Mucosa of rectum (tissue), 2 donors: ENCODE measurements around the gene SPRED1.
"Not testable (repeated sequence)": the region's sequence is repeated elsewhere in the genome, so short reads cannot be mapped to it uniquely, and the experiment has no call there.

Experiments
- H3K27ac ChIP-seq, 2 donors: one replicate each; pipeline ENCODE4 v1.7.0; 2013; ENCODE audit warnings: inconsistent platforms in 2 of 2, low read depth in 2 of 2, low read length in 2 of 2
- H3K27me3 ChIP-seq, 2 donors: one replicate each; pipeline ENCODE4 v1.7.0; 2013; ENCODE audit warnings: low read length in 2 of 2; ENCODE audit not compliant: control insufficient read depth in 2 of 2, insufficient read depth in 2 of 2
- H3K36me3 ChIP-seq, 2 donors: one replicate each; pipeline ENCODE4 v1.7.0; 2013; ENCODE audit warnings: low read length in 2 of 2; ENCODE audit not compliant: control insufficient read depth in 2 of 2, insufficient read depth in 2 of 2
- H3K4me1 ChIP-seq, 2 donors: one replicate each; pipeline ENCODE4 v1.7.0; 2013; ENCODE audit warnings: low read length in 2 of 2, mild to moderate bottlenecking in 1 of 2; ENCODE audit not compliant: control insufficient read depth in 2 of 2, insufficient read depth in 2 of 2
- H3K4me3 ChIP-seq, 2 donors: one replicate each; pipeline ENCODE4 v1.7.0; 2013; ENCODE audit warnings: low read length in 2 of 2
- H3K9ac ChIP-seq, 2 donors: one replicate each; pipeline ENCODE4 v1.7.0; 2013; ENCODE audit warnings: low read length in 2 of 2, low read depth in 1 of 2, mild to moderate bottlenecking in 1 of 2
- H3K9me3 ChIP-seq, 2 donors: one replicate each; pipeline ENCODE4 v1.7.0; 2013; ENCODE audit warnings: low read length in 2 of 2; ENCODE audit not compliant: control insufficient read depth in 2 of 2
- donor health status: healthy.
- donor health status: Normal muscosa, but diverticular disease.

The SPRED1 gene

DNA sequence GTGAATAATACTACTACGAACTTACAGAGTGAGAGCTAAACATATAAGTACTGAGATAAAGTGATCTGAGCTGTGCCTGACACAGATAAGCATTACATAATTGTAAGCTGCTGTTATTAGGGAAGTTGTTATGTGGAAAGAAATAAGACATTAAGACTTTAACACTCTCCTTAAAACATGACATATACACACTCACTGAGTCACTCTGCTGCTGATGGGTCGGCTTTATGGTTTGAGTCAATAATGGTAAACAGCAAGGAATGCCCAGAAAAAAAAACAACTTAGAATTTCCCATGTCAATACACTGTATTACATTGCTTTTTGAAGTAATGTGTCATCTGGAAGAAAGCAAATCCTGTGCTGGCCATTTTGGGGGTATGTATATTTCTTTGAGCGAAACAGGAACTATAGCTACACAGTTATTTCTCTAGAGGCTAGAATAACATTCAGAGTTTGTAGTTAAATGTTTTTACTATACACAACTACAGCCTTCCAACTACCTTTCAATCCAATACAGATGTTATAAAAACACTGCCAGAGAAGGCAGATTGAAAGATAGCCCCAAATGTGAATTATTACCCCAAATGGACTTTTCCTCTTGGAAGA is 22.8 kb upstream of the SPRED1 start:
- H3K36me3 ChIP-seq: no peaks in the 10 kb centered on the region
- H3K27me3 ChIP-seq: no peaks in the 10 kb centered on the region
- peaks cover 5 to 15% of the 10 kb centered on the region in 2 donors for H3K4me1 ChIP-seq
- no peak overlapping the region for H3K4me3 ChIP-seq
- no peaks in the 10 kb centered on the region for H3K9me3 ChIP-seq
- no peak overlapping the region for H3K27ac ChIP-seq
- H3K9ac ChIP-seq: no peak overlapping the region

DNA sequence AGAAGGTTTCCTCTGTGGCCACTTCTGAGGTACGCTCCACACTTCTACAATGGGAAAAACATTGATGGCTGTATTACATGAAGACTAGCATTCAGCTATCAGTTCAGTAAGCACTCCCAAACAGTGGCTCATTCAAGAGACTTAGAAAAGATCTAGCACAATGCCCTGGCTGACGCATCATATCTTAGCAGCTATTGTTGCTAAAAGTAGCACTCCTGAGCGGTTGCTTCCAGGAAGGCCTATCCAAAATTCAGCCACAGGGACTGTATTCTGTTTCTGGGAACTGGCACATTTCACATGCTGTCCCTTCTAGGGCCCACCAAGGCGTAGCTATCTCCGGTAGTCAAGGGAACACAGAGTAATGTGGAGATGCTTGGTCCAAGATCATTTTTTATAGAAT is 21.2 kb upstream of the SPRED1 start:
- no peak overlapping the region for H3K27ac ChIP-seq

DNA sequence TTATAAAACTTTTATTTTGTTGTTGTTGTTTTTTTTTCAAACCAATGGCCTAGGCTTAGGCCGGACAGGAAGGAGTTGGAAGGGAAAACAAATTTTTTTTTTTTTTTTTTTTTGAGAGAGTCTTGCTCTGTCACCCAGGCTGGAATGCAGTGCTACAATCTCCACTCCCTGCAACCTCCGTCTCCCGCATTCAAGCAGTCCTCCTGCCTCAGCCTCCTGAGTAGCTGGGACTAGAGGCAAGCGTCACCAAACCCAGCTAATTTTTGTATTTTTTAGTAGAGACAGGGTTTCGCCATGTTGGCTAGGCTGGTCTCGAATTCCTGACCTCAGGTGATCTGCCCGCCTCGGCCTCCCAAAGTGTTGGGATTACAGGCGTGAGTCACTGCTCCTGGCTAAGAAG is 15.6 kb upstream of the SPRED1 start:
- H3K9me3 ChIP-seq, H3K4me1 ChIP-seq, H3K9ac ChIP-seq, H3K27ac ChIP-seq, H3K27me3 ChIP-seq, H3K36me3 ChIP-seq, H3K4me3 ChIP-seq: not testable (repeated sequence)

More for the DNA sequence above, 21.2 kb upstream of the SPRED1 start:
- no peaks in the 10 kb centered on the region for H3K36me3 ChIP-seq
- no peaks in the 10 kb centered on the region for H3K9me3 ChIP-seq
- no peak overlapping the region for H3K4me3 ChIP-seq
- no peaks in the 10 kb centered on the region for H3K27me3 ChIP-seq
- H3K9ac ChIP-seq: no peak overlapping the region
- H3K4me1 ChIP-seq: peaks cover 5 to 13% of the 10 kb centered on the region in 2 donors

DNA sequence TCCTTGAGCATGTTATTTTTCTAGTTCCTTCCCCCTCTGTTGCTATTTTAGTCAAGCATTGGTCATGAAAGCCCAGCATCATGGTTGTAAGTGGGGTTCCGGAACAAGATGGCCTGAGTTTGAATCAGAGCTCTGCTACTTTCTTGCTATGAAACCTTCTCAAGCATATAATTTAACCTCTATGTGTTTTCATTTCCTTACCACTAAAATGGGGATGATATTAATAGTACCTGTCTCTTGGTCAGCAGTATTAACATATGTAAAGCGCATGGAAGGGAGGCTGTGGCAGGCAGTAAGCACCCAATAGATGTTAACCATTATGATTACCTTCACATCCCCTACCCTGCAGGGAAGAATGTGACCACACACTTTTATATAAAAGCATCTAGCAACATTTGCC is 14.3 kb upstream of the SPRED1 start:
- Histone ChIP-seq H3K27me3 (no peaks in the 10 kb centered on the region), H3K9me3 (no peaks in the 10 kb centered on the region), H3K9ac (no peak overlapping the region), H3K4me1 (peaks cover 0 to 4% of the 10 kb centered on the region in 2 donors), H3K36me3 (no peaks in the 10 kb centered on the region), H3K4me3 (no peak overlapping the region), H3K27ac (no peak overlapping the region)

DNA sequence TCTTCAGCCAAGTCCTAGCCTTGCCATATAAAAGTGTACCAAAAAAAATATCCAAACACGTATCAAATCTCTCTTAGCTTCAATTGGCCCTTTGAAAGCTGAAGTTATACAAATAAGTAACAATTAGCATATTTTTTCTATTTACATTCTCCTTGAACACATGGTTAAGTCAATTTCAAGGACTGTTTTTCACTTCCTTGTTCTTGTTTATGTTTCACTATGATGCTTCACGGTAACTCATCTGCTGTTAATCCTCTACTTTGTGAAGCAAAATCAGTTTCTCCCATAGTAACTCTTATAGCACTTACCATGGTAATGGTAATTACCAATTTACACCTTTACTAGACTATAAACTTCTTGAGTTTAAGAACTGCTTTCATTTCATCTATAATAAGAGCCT is 10.6 kb upstream of the SPRED1 start:
- H3K27me3 ChIP-seq: no peaks in the 10 kb centered on the region
- H3K4me3 ChIP-seq: no peak overlapping the region
- no peaks in the 10 kb centered on the region for H3K9me3 ChIP-seq
- no peak overlapping the region for H3K27ac ChIP-seq
- H3K9ac ChIP-seq: no peak overlapping the region
- peaks cover 0 to 9% of the 10 kb centered on the region in 2 donors for H3K4me1 ChIP-seq
- no peaks in the 10 kb centered on the region for H3K36me3 ChIP-seq

DNA sequence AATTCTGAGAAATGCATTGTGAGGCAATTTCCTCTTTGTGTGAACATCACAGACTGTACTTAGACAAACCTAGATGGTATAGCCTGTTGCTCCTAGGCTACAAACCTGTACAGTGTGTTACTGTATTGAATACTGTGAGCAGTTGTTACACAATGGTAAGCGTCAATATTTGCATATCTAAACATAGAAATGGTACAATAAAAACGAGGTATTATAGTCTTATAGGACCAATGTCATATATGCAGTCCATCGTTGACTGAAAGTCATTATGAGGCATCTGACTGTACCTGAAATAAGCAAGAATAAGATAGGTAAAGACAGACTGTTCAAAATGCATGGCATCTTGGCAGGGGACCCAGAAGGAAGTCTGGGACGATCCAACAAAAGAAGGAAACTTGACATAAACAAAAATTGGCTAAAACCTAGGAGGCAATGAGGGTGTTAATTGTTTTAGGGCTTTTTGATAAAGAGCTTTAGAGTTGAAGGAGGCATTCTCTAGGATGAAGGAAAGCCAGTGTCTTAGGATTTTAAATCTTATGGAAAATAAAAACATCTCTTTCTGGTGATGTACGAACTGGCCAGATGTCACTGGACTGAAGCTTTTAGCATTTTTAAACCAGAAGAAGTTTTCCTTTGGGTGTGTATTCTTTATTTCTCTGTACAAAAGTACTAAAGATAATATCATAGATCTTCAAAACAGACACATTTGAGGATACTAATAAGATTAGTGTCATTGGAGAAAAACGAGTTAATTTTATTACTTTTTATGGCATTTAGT is 9.2 kb upstream of the SPRED1 start:
- Histone ChIP-seq H3K9me3 (no peaks in the 10 kb centered on the region), H3K27ac (peak overlapping the region; percentile 34 to 40), H3K36me3 (no peaks in the 10 kb centered on the region), H3K4me3 (no peak overlapping the region), H3K27me3 (no peaks in the 10 kb centered on the region), H3K4me1 (peaks cover 0 to 9% of the 10 kb centered on the region in 2 donors), H3K9ac (no peak overlapping the region)

DNA sequence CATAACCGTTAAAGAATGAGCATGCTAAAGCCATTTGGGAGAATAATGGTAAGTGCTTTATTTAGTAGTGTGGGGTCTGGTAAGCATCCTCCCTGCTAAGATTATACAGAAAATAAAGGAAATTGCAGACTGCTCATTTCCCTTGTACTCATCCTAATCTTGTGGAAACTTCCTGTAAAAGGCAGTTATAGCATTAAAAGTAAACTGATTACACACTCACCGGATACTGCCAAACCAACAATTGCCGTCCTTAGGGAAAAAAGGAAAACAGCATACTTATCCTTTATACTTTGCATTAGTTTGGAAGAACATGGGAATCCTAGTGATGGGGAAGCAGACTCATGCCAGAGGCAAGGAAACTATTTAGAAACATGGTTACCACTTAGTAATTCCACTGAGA is 5.3 kb upstream of the SPRED1 start:
- Histone ChIP-seq H3K9ac (no peak overlapping the region), H3K36me3 (no peaks in the 10 kb centered on the region), H3K4me3 (no peak overlapping the region), H3K9me3 (no peaks in the 10 kb centered on the region), H3K27me3 (no peaks in the 10 kb centered on the region), H3K27ac (no peak overlapping the region), H3K4me1 (peaks cover 9 to 17% of the 10 kb centered on the region in 2 donors)

DNA sequence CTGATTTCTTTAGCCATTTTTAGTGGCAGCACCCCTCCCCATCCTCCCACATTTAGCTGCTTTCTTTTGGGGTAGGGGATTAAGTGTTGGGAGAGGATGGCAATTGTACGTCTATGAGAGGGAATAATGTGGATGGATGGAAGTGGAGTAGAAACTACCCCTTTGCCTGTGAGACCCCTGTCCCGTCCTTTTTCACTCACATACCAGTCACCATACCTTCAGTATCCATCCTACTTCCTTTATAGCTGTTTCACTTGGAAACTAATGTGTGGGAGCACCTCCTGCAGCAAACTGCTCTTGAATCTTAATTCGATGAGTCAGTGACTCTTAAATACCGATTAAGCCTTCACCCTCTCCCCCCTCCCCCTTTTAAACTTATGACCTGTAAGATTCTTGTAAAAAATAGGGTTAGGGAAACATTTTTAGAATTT is 730 bp downstream of the SPRED1 start:
- peaks cover 18 to 21% of the 10 kb centered on the region in 2 donors for H3K4me1 ChIP-seq
- H3K9me3 ChIP-seq: no peaks in the 10 kb centered on the region
- H3K27ac ChIP-seq: peak overlapping the region; percentile 94 to 96
- H3K27me3 ChIP-seq: no peaks in the 10 kb centered on the region
- peak overlapping the region; percentile 91 to 92 for H3K4me3 ChIP-seq
- H3K9ac ChIP-seq: peak overlapping the region; percentile 79 to 80
- no peaks in the 10 kb centered on the region for H3K36me3 ChIP-seq

DNA sequence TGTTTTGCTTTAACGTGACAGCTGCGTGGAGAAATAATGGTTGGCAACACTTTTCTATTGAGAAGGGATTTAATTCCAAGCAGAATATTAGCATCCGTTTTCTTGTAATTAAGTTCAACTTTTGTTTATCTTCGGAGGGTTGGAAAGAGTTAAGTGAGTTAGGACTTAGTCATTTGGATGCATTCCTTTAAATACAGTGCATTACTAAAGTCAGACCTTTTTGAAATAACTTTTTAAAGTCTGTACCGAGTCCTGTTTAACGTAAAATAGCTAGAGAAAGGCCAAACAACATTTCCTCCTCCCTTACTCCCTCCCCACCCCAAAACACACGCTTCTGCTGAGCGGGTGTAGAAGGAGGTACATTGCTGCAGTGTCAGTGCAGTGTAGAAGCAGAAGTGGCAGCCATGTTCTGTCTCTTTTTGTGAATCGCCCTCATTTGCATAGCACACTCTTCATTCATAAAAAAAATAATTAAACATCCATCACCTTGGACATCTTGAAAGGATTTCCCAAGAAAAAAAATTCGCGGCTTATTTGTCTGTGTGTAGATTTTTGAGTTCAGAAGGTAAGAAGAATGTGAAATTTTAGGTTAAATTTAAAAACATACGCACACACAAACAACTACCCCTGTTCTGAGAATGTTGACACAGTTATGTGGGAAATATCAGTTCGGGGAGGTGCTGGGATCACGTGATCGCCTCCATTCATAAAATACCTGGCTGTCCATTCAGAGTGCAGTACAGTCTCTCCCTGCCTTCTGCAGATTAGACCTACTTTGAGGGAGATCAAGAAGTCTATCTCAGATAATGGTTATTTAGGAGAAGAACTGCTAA is 1.6 kb downstream of the SPRED1 start:
- H3K4me1 ChIP-seq: peaks cover 18 to 21% of the 10 kb centered on the region in 2 donors
- H3K9ac ChIP-seq: peak overlapping the region; percentile 79 to 80
- H3K27ac ChIP-seq: peak overlapping the region; percentile 94 to 96
- H3K9me3 ChIP-seq: no peaks in the 10 kb centered on the region
- no peaks in the 10 kb centered on the region for H3K27me3 ChIP-seq
- peak overlapping the region; percentile 91 to 92 for H3K4me3 ChIP-seq
- H3K36me3 ChIP-seq: no peaks in the 10 kb centered on the region

DNA sequence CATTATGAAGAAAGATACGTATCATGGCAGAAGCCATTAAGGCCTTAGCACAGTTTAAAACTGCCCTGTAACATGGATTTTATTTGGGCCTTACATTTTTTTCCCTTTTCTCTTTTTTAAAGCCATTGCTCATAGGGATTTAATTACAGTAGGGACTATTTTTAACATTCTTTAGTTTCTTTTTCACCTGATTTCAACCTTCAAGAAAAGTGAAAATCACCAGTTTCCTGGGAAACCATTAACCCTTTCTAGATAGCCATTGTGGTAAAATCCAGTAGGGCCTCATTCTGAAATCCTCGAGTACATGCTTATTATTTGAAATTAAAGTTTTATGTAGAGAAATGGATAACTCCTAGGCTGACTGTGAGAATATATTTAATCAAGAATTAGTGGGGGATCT is 3.1 kb downstream of the SPRED1 start:
- H3K27ac ChIP-seq: no peak overlapping the region
- H3K4me3 ChIP-seq: peak overlapping the region; percentile 19 to 32
- no peaks in the 10 kb centered on the region for H3K27me3 ChIP-seq
- no peaks in the 10 kb centered on the region for H3K36me3 ChIP-seq
- H3K9me3 ChIP-seq: no peaks in the 10 kb centered on the region
- peaks cover 17% of the 10 kb centered on the region in 2 donors for H3K4me1 ChIP-seq
- H3K9ac ChIP-seq: no peak overlapping the region
